ENCODE data around the gene CAMTA1. TPM values are rescaled to one million over a fixed set of nuclear protein-coding genes. Genes with fewer than 3 reads are reported as not detected.

CAMTA1 gene
- total RNA-seq, 1 donor from 2014 or later, result 114 TPM

GRCh38 chr1:7657287-7658016 is 872.2 kb downstream of the CAMTA1 start:
- no peak for DNase-seq (ENCODE audit: low spot score)
- intact Hi-C loops (cut with DNase I), result no loop called here

DNA sequence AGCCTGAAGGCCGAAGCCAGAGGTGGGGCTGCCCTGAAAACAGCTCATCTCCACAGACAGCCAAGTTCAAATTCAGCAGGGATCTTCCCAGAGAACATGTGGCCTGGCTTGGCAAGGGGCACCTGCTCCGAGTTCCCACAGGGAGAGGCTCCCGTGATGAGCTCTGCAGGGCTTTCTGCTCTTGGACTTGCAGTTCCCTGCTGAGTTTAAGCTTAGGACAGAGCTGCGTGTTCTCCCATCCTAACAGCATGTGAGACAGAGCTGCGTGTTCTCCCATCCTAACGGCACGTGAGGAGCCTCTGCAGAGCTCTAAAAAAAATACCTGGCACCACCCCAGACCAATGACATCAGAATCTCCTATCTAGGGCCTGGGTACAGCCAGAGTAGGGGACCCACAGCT is 872.8 kb downstream of the CAMTA1 start:
- intact Hi-C loops (cut with DNase I), result no loop called here
- no peak for DNase-seq (ENCODE audit: low spot score)

DNA sequence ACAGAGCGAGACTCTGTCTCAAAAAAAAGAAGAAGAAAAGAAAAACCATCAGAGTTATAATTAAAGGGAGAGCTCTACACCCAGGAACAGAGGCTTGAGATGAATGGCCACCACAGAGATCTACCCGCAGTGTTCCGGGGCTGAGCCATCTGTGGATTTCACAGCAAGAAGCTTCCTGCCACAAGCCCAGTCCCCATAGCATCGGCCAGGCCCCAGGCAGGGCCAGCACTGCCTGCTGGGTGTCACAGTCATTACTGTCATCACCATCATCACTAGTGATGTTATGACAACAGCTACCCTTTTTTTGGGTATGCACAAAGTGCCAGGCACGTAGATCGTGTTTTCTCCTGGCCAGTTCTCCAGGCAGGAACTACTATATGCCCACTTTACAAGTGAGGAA is 874.3 kb downstream of the CAMTA1 start:
- no peak for DNase-seq (ENCODE audit: low spot score)
- intact Hi-C loops (cut with DNase I), result no loop called here

DNA sequence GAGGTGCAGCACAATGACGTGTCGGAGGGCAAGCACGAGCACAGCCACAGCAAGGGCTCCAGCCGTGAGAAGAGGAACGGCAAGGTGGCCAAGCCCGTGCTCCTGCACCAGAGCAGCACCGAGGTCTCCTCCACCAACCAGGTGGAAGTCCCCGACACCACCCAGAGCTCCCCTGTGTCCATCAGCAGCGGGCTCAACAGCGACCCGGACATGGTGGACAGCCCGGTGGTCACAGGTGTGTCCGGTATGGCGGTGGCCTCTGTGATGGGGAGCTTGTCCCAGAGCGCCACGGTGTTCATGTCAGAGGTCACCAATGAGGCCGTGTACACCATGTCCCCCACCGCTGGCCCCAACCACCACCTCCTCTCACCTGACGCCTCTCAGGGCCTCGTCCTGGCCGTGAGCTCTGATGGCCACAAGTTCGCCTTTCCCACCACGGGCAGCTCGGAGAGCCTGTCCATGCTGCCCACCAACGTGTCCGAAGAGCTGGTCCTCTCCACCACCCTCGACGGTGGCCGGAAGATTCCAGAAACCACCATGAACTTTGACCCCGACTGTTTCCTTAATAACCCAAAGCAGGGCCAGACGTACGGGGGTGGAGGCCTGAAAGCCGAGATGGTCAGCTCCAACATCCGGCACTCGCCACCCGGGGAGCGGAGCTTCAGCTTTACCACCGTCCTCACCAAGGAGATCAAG is 878.3 kb downstream of the CAMTA1 start:
- no peak for DNase-seq (ENCODE audit: low spot score)
- intact Hi-C loops (cut with DNase I), result loop anchor here (10.0 kb wide), 1 partner anchor 241 kb away; no protein-coding TSS in a partner anchor

- DNase-seq (ENCODE audit: low spot score), result no peak
- intact Hi-C loops (cut with DNase I), result loop anchor here (10.0 kb wide), 1 partner anchor 240 kb away; no protein-coding TSS in a partner anchor
Measured at GRCh38 chr1:7664147-7664892, 879.1 kb downstream of the CAMTA1 start.

GRCh38 chr1:7664893-7665250 is 879.6 kb downstream of the CAMTA1 start:
- DNase-seq (ENCODE audit: low spot score), result no peak
- intact Hi-C loops (cut with DNase I), result loop anchor here (10.0 kb wide), 1 partner anchor 240 kb away; no protein-coding TSS in a partner anchor

DNA sequence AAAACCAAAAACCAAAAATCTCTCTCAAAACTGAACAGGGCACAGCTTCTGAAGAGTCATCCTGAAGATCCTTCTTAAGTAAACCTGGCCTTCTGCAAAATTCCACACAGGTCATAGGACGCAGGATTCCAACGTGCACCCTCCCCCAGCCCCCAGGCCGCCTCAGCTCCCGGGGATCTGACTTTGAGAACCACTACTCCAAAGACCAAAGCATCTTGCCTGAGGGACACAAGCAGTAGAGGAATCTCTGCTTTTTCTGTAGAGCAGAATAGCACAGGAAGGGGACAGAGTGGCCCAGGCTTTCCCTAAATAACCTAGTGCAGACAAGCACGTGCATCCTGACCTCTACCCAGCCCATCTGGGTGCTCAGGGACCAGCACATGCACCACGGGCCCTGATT is 881.0 kb downstream of the CAMTA1 start:
- no peak for DNase-seq (ENCODE audit: low spot score)
- intact Hi-C loops (cut with DNase I), result loop anchor here (10.0 kb wide), 1 partner anchor 239 kb away; no protein-coding TSS in a partner anchor

GRCh38 chr1:7667159-7667558 is 881.9 kb downstream of the CAMTA1 start:
- no peak for DNase-seq (ENCODE audit: low spot score)
- intact Hi-C loops (cut with DNase I), result loop anchor here (1.0 to 10.0 kb wide), 2 partner anchors 85 to 238 kb away; no protein-coding TSS in a partner anchor

- DNase-seq (ENCODE audit: low spot score), result peak; percentile 90
- intact Hi-C loops (cut with DNase I), result loop anchor here (1.0 to 10.0 kb wide), 2 partner anchors 85 to 237 kb away; no protein-coding TSS in a partner anchor
Measured at GRCh38 chr1:7667625-7668218, 882.5 kb downstream of the CAMTA1 start.

DNA sequence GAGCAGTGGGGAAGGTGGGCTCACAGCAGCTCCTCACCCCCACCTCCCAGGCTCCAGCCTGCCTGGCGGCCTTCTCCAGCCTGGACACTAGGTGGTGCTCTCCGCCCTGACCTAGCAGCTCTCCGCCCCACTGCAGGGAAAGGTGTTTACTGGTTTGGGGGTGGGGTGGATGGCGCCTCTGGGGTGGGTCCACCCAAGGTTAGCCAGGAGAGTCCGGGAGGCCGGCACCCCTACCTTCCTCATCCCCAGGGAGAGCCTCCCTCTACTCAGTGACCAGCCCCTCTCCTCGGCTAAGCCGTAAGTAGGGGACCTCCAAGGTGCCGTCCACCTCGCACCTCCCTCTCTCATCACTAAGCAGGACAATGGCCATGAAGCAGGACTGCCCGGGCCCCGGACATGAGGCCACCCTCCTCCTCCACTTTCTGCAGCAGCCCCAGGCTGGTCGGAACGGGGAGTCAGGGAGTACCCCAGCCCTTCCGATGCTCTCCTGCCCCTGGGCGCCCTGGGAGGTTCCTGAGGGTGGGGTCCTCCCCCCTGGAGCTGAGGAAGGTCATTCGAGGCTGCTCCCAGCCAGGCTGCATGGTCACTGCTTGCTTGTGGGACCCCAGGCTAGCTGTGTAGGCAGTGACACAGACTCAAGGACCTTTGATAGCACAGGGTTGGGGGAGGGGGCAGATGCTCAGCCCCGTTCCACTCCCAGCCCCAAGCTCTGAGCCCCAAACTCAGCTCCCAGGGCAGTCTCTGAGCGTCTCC is 884.5 kb downstream of the CAMTA1 start:
- peak; percentile 81 for DNase-seq (ENCODE audit: low spot score)
- intact Hi-C loops (cut with DNase I), result loop anchor here (10.0 kb wide), 1 partner anchor 235 kb away; no protein-coding TSS in a partner anchor

GRCh38 chr1:7670334-7671145 is 885.3 kb downstream of the CAMTA1 start:
- DNase-seq (ENCODE audit: low spot score), result no peak
- intact Hi-C loops (cut with DNase I), result no loop called here

DNA sequence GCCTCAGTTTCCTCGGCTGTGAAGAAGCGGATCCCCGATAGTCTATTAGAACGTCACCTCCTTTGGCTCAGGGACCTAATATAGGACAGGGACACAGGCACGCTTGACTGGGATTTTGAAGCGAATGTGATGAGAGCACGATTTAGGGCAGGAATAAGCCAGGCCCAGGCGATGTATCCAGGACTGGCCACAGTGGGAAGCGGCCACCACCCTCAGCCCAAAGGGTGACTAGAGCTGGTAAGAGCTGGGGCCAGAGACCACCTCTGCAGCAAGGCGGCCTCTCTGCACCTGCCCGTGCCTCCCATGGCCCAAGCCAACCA is 885.9 kb downstream of the CAMTA1 start:
- DNase-seq (ENCODE audit: low spot score), result no peak
- intact Hi-C loops (cut with DNase I), result no loop called here

- intact Hi-C loops (cut with DNase I), result no loop called here
- DNase-seq (ENCODE audit: low spot score), result no peak
Measured at GRCh38 chr1:7671676-7672075, 886.4 kb downstream of the CAMTA1 start.

DNA sequence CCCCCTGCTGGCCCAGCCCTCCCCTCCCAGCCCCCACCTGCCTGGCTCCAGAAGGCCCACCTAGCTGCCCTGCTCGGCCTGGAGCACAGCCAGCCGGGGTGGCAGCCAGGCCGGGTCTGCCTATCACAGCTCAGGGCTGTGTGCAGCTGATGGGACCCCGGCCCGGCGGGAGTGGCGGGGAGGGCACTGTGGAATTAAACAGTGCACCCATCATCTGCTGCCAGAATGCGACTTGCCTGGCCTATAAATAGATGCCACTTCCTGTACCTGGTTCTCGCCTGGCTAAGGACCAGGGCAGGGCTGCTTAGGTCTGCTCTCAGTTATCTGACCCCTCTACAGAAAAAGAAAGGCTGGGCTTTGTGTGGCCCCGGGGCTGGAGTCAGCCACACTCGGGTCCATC is 887.6 kb downstream of the CAMTA1 start:
- intact Hi-C loops (cut with DNase I), result no loop called here
- no peak for DNase-seq (ENCODE audit: low spot score)

- no peak for DNase-seq (ENCODE audit: low spot score)
- intact Hi-C loops (cut with DNase I), result no loop called here
Measured at GRCh38 chr1:7674972-7675371, 889.7 kb downstream of the CAMTA1 start.

DNA sequence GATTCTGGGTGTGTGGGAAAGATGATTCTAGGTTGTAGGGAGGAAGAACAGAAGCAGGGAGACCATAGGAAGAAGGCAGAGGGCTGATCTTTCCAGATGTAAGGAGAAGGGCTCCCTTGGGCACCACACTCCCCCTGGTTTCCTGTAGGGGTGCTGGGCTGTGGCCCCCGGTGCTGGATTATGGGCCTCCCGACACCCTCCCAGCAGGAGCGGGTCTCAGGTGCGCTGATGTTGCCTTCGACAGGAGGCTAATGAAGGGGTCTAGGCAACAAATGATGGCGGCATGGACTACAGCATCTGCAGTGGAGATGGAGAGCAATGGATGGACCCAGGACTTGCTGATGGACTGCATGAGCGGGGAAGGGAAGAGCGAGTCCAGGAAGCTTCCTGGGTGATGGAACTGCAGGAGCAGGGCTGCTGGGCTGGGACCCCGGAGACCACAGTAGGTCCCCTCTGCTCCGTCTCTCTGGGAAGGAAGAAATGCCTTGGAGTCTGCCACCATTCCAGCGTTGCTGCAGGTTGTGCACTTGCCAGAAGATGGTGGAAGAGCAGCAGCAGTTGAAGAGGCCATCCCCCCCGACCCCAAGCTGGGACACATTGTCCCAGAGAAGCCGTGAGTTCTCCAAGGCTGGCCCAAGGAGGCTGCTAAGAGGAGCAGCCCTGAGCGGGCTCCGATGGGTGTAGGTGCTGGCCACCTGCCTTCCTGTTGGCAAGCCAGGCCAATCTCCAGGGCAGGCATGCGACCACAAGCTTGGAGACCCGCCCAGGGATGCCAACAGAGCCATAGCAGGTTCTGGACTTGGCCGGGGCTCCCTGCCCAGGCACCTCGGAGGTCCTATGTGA is 890.4 kb downstream of the CAMTA1 start:
- intact Hi-C loops (cut with DNase I), result no loop called here

DNA sequence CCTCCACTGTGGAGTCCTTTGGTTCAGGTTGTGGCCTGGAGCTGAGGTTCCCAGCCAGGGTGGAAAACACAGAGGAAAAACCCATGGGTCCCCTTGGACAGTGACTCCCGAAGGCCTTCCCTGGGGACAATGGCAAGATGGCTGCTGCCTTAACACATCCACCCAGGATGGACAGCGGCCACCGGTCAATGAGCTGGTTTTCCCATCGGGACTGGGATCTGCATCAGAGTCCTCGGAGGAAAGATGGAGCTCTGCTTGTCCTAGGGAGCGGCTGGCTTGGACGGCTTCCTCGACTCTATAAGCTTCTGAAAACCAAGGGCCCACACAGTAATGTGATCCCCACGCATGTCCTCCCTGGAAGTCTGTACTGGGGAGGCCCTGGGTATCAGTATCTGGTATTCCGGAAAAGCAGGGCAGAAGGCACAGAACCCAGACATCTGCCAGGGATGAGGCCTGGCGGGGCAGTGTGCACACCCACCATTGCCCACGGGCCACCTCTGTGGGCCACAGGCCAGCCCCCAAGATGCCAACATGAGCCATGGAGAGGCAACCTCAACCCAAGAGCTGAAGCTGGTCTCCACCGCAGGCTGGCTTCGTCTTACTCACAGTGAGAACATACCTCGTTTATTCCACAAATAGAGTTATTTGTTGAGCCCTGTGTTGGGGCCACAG is 891.2 kb downstream of the CAMTA1 start:
- DNase-seq (ENCODE audit: low spot score), result no peak
- intact Hi-C loops (cut with DNase I), result no loop called here

More for the DNA sequence above, 890.4 kb downstream of the CAMTA1 start:
- DNase-seq (ENCODE audit: low spot score), result no peak
